IPS-15b (cell line): Measurements from ENCODE around the gene PODXL.

ENCODE experiments used
- H3K27me3 ChIP-seq: one replicate; pipeline ENCODE4 v1.6.1; 2013; ENCODE audit warnings: low read length; ENCODE audit not compliant: control insufficient read depth, insufficient read depth
- H3K36me3 ChIP-seq: one replicate; pipeline ENCODE4 v1.6.1; 2013; ENCODE audit warnings: low read length; ENCODE audit not compliant: control insufficient read depth, insufficient read depth
- H3K4me1 ChIP-seq: one replicate; pipeline ENCODE4 v1.6.1; 2013; ENCODE audit warnings: mild to moderate bottlenecking, low read length; ENCODE audit not compliant: control insufficient read depth, insufficient read depth
- H3K4me3 ChIP-seq: one replicate; pipeline ENCODE4 v1.5.1; 2013; ENCODE audit warnings: low read depth, low read length
- H3K9ac ChIP-seq: one replicate; pipeline ENCODE4 v1.6.1; 2013; ENCODE audit warnings: low read depth, mild to moderate bottlenecking, low read length
- H3K9me3 ChIP-seq: one replicate; pipeline ENCODE4 v1.6.1; 2013; ENCODE audit warnings: mild to moderate bottlenecking, low read length; ENCODE audit not compliant: control insufficient read depth, insufficient read depth

Gene PODXL

GRCh38 chr7:131498237-131498885 lies 58.1 kb downstream of the PODXL start:
- Histone ChIP-seq H3K4me3 (no peak overlapping the region), H3K27me3 (no peaks in the 10 kb centered on the region), H3K9me3 (no peaks in the 10 kb centered on the region), H3K9ac (no peak overlapping the region), H3K4me1 (no peaks in the 10 kb centered on the region), H3K36me3 (peaks cover 36% of the 10 kb centered on the region)

GRCh38 chr7:131497454-131497853 lies 59.0 kb downstream of the PODXL start:
- Histone ChIP-seq H3K27me3 (no peaks in the 10 kb centered on the region), H3K4me3 (no peak overlapping the region), H3K9ac (no peak overlapping the region), H3K4me1 (no peaks in the 10 kb centered on the region), H3K9me3 (no peaks in the 10 kb centered on the region), H3K36me3 (peaks cover 27% of the 10 kb centered on the region)

GRCh38 chr7:131495669-131496498 lies 60.5 kb downstream of the PODXL start:
- peaks cover 18% of the 10 kb centered on the region for H3K36me3 ChIP-seq
- H3K9me3 ChIP-seq, result no peaks in the 10 kb centered on the region

GRCh38 chr7:131494182-131494581 lies 62.2 kb downstream of the PODXL start:
- H3K27me3 ChIP-seq, result no peaks in the 10 kb centered on the region
- no peak overlapping the region for H3K9ac ChIP-seq
- H3K36me3 ChIP-seq, result peaks cover 7% of the 10 kb centered on the region
- H3K9me3 ChIP-seq, result no peaks in the 10 kb centered on the region
- no peaks in the 10 kb centered on the region for H3K4me1 ChIP-seq
- H3K4me3 ChIP-seq, result no peak overlapping the region

More at GRCh38 chr7:131495669-131496498, 60.5 kb downstream of the PODXL start:
- Histone ChIP-seq H3K4me3 (no peak overlapping the region), H3K9ac (no peak overlapping the region), H3K4me1 (no peaks in the 10 kb centered on the region), H3K27me3 (no peaks in the 10 kb centered on the region)

- peaks cover 4% of the 10 kb centered on the region for H3K36me3 ChIP-seq
- H3K9me3 ChIP-seq, result no peaks in the 10 kb centered on the region
- no peak overlapping the region for H3K4me3 ChIP-seq
- H3K4me1 ChIP-seq, result no peaks in the 10 kb centered on the region
- H3K9ac ChIP-seq, result no peak overlapping the region
- no peaks in the 10 kb centered on the region for H3K27me3 ChIP-seq
Observed at GRCh38 chr7:131493581-131493980, 62.8 kb downstream of the PODXL start.

GRCh38 chr7:131493081-131493480 lies 63.3 kb downstream of the PODXL start:
- Histone ChIP-seq H3K4me1 (no peaks in the 10 kb centered on the region), H3K27me3 (no peaks in the 10 kb centered on the region), H3K4me3 (no peak overlapping the region), H3K36me3 (no peaks in the 10 kb centered on the region), H3K9ac (no peak overlapping the region), H3K9me3 (no peaks in the 10 kb centered on the region)

GRCh38 chr7:131489881-131490280 lies 66.5 kb downstream of the PODXL start:
- Histone ChIP-seq H3K4me1 (no peaks in the 10 kb centered on the region), H3K9ac (no peak overlapping the region), H3K27me3 (no peaks in the 10 kb centered on the region), H3K9me3 (no peaks in the 10 kb centered on the region), H3K36me3 (no peaks in the 10 kb centered on the region), H3K4me3 (no peak overlapping the region)

- H3K4me1 ChIP-seq, result no peaks in the 10 kb centered on the region
- H3K27me3 ChIP-seq, result no peaks in the 10 kb centered on the region
- no peaks in the 10 kb centered on the region for H3K9me3 ChIP-seq
- H3K9ac ChIP-seq, result no peak overlapping the region
- no peak overlapping the region for H3K4me3 ChIP-seq
- no peaks in the 10 kb centered on the region for H3K36me3 ChIP-seq
Observed at GRCh38 chr7:131489196-131489595, 67.2 kb downstream of the PODXL start.

- Histone ChIP-seq H3K36me3 (no peaks in the 10 kb centered on the region), H3K27me3 (no peaks in the 10 kb centered on the region), H3K9ac (no peak overlapping the region), H3K4me3 (no peak overlapping the region), H3K9me3 (no peaks in the 10 kb centered on the region), H3K4me1 (no peaks in the 10 kb centered on the region)
Observed at GRCh38 chr7:131488361-131488760, 68.1 kb downstream of the PODXL start.

- H3K27me3 ChIP-seq, result no peaks in the 10 kb centered on the region
- no peak overlapping the region for H3K9ac ChIP-seq
- H3K9me3 ChIP-seq, result no peaks in the 10 kb centered on the region
- no peaks in the 10 kb centered on the region for H3K36me3 ChIP-seq
- no peak overlapping the region for H3K4me3 ChIP-seq
- H3K4me1 ChIP-seq, result no peaks in the 10 kb centered on the region
Observed at GRCh38 chr7:131487217-131487616, 69.2 kb downstream of the PODXL start.

- Histone ChIP-seq H3K36me3 (no peaks in the 10 kb centered on the region), H3K27me3 (no peaks in the 10 kb centered on the region), H3K9me3 (no peaks in the 10 kb centered on the region), H3K4me1 (no peaks in the 10 kb centered on the region), H3K4me3 (no peak overlapping the region), H3K9ac (no peak overlapping the region)
Observed at GRCh38 chr7:131486346-131486745, 70.1 kb downstream of the PODXL start.

GRCh38 chr7:131483586-131483985 lies 72.8 kb downstream of the PODXL start:
- Histone ChIP-seq H3K4me1 (no peaks in the 10 kb centered on the region), H3K36me3 (no peaks in the 10 kb centered on the region), H3K4me3 (no peak overlapping the region), H3K9me3 (no peaks in the 10 kb centered on the region), H3K9ac (no peak overlapping the region), H3K27me3 (no peaks in the 10 kb centered on the region)
